ENCODE data around the gene ZEB2. TPM values are rescaled to one million over a fixed set of nuclear protein-coding genes. Genes with fewer than 3 reads are reported as not detected.

Gene ZEB2
- total RNA-seq, 1 experiment from 2014 or later, result 1.2 TPM

DNA sequence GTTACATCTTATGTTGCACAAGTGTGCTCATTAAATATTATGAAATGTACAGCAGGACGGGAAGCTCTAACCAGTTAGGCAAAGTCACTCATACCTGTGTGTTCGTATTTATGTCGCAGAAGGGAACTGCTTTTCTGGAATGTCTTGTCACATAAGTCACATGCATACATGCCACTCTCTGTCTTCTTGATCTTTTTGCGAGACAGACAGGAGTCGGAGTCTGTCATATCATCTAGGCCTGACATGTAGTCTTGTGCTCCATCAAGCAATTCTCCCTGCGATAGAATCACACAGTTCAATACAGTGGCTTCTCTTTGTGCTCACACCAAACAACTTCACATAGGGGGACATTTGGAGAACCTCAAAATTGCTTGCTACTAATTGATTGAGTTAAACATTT lies 123.6 kb downstream of the ZEB2 start:
- H4K20me1 ChIP-seq (ENCODE audit: control insufficient read depth, insufficient read depth, insufficient read length), result no peaks in the 10 kb centered on the region
- no peak overlapping the region for H4K91ac ChIP-seq (ENCODE audit: insufficient read length, low read depth, low read length)
- H3K23me2 ChIP-seq (ENCODE audit: insufficient read length, low read depth, low read length, poor library complexity, severe bottlenecking), result no peaks in the 10 kb centered on the region
- H2AK5ac ChIP-seq (ENCODE audit: insufficient read length, low read length), result no peak overlapping the region
- TF ChIP-seq, protein P1, sequence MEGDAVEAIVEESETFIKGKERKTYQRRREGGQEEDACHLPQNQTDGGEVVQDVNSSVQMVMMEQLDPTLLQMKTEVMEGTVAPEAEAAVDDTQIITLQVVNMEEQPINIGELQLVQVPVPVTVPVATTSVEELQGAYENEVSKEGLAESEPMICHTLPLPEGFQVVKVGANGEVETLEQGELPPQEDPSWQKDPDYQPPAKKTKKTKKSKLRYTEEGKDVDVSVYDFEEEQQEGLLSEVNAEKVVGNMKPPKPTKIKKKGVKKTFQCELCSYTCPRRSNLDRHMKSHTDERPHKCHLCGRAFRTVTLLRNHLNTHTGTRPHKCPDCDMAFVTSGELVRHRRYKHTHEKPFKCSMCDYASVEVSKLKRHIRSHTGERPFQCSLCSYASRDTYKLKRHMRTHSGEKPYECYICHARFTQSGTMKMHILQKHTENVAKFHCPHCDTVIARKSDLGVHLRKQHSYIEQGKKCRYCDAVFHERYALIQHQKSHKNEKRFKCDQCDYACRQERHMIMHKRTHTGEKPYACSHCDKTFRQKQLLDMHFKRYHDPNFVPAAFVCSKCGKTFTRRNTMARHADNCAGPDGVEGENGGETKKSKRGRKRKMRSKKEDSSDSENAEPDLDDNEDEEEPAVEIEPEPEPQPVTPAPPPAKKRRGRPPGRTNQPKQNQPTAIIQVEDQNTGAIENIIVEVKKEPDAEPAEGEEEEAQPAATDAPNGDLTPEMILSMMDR (conservative IDR thresholded peaks at IDR 0.05), result no peak
- Mint-ChIP-seq H3K36me3 (ENCODE audit: insufficient read depth in 1 of 3, low read depth in 3 of 3) (peaks cover 0 to 4% (median 0%) of the 10 kb centered on the region in 3 experiments; a peak in 1 of 7 replicates), H3K4me1 (peaks cover 3 to 5% of the 10 kb centered on the region in 2 experiments), H3K27ac (no peak overlapping the region), H3K9me3 (no peaks in the 10 kb centered on the region), H3K27me3 (ENCODE audit: low read depth) (no peaks in the 10 kb centered on the region; the same call in 1 of the 2 replicates), H3K4me3 (no peak overlapping the region)
- H3K23ac ChIP-seq (ENCODE audit: insufficient read length, low read depth, low read length), result no peak overlapping the region
- H3K79me1 ChIP-seq (ENCODE audit: insufficient read depth, low read depth, low read length, poor library complexity, severe bottlenecking), result no peaks in the 10 kb centered on the region
- H3K27ac ChIP-seq (ENCODE audit: insufficient read length, low read depth, low read length), result no peak overlapping the region
- H4K8ac ChIP-seq (replicated peaks; ENCODE audit: insufficient read length, low read depth, low read length), result no peak overlapping the region
- H3K4ac ChIP-seq (ENCODE audit: low read depth, low read length), result no peak overlapping the region
- H3K14ac ChIP-seq (ENCODE audit: insufficient read depth, low read length), result no peak overlapping the region
- no peak overlapping the region for H2BK15ac ChIP-seq (ENCODE audit: low read depth, low read length)
- H3K79me2 ChIP-seq (ENCODE audit: insufficient read depth, low read length), result no peaks in the 10 kb centered on the region
- H3K27me3 ChIP-seq (ENCODE audit: insufficient read depth, low read length), result no peaks in the 10 kb centered on the region
- H2AFZ ChIP-seq (ENCODE audit: low read length), result no peak overlapping the region
- H3K9me3 ChIP-seq (ENCODE audit: control insufficient read depth, low read depth, low read length), result no peaks in the 10 kb centered on the region
- no peak overlapping the region for H3K9ac ChIP-seq (ENCODE audit: extremely low read depth, insufficient read length, low read length)
- H4K5ac ChIP-seq (ENCODE audit: insufficient read length, low read depth, low read length), result no peak overlapping the region
- no peak overlapping the region for H3K4me2 ChIP-seq (ENCODE audit: insufficient read depth, insufficient read length, low read length)
- H2BK5ac ChIP-seq (ENCODE audit: insufficient read length, low read length), result no peak overlapping the region
- H3T11ph ChIP-seq (ENCODE audit: low read length), result no peak overlapping the region
- DNase-seq, result no peak
- no peak overlapping the region for H3K56ac ChIP-seq (ENCODE audit: insufficient read length, low read depth, low read length)
- H3K18ac ChIP-seq (ENCODE audit: insufficient read length, low read depth, low read length), result no peak overlapping the region
- WGBS (ENCODE audit: extremely low coverage, insufficient read length, low lambda C conversion rate), result no CpG with 5 or more reads among the region's 6 CpGs
- H2BK12ac ChIP-seq (ENCODE audit: insufficient read length, low read depth, low read length), result no peak overlapping the region
- no peaks in the 10 kb centered on the region for H3K4me1 ChIP-seq (ENCODE audit: insufficient read depth, low read length)
- no peak overlapping the region for H2BK20ac ChIP-seq (ENCODE audit: low read depth, low read length, poor library complexity, severe bottlenecking)
- no peak overlapping the region for H2BK120ac ChIP-seq (ENCODE audit: low read depth, low read length, poor library complexity, severe bottlenecking)

Measured in H9 (cell line).